Measurements from ENCODE around the gene PPP1R27. TPM values are rescaled to one million over a fixed set of nuclear protein-coding genes. Genes with fewer than 3 reads are reported as not detected.

Gene PPP1R27
- polyA plus RNA-seq, 1 donor (not counting 4 experiments of a cell fraction or from before 2014, with no cell fraction given) = 0.12 TPM

GRCh38 chr17:81870981-81871386, 36.1 kb upstream of the PPP1R27 start, which contains the start of gene ARHGDIA:
TSS of gene ARHGDIA (minus strand) at chr17:81871337. CDS start at chr17:81869930, 1,407 bp downstream.
- Histone ChIP-seq H3K9ac (ENCODE audit: control insufficient read depth, extremely low read depth, insufficient read depth, low read length) (peak within 1 kb of the TSS; percentile 97), H3K36me3 (ENCODE audit: control insufficient read depth in 2 of 2, extremely low read depth in 1 of 2, insufficient read depth in 2 of 2, low read length in 2 of 2) (peaks cover 6 to 16% of the 10 kb centered on the region in 2 experiments), H3K9me3 (ENCODE audit: control insufficient read depth, low read depth, low read length) (no peaks in the 10 kb centered on the region), H3K9me1 (ENCODE audit: control insufficient read depth, extremely low read depth, insufficient read depth, low read length) (peaks cover 3% of the 10 kb centered on the region), H3K27me3 (ENCODE audit: control insufficient read depth, extremely low read depth, insufficient read depth, low read length) (no peaks in the 10 kb centered on the region), H3K27ac (ENCODE audit: control insufficient read depth, insufficient read depth, low read length) (peak within 1 kb of the TSS; percentile 94), H3K79me2 (ENCODE audit: control insufficient read depth, insufficient read depth, low read length) (peaks cover 27% of the 10 kb centered on the region), H3K4me3 (ENCODE audit: control insufficient read depth in 2 of 3, extremely low read depth in 1 of 3, insufficient read depth in 2 of 3, low read depth in 1 of 3, low read length in 3 of 3) (peak within 1 kb of the TSS; percentile 79 to 94 (median 91)), H3K4me1 (ENCODE audit: control insufficient read depth, extremely low read depth, insufficient read depth, low read length) (peaks cover 30% of the 10 kb centered on the region), H2AFZ (ENCODE audit: control insufficient read depth, low read length) (peak within 1 kb of the TSS; percentile 88), H4K20me1 (ENCODE audit: control insufficient read depth, extremely low read depth, insufficient read depth, low read length) (peaks cover 8% of the 10 kb centered on the region), H3K4me2 (ENCODE audit: control insufficient read depth, extremely low read depth, insufficient read depth, low read depth, low read length) (peak within 1 kb of the TSS; percentile 94)
- DNase-seq (ENCODE audit: low read depth, low spot score) (no peak), FAIRE-seq (no peak)
- dilution Hi-C loops (cut with MboI; ENCODE audit: extremely low pct_ligation_motif_present, low sequenced_read_pairs) = no loop called here
- TF ChIP-seq EZH2 (IDR thresholded peaks at IDR 0.05; ENCODE audit: low read length) (no peak), CTCF (optimal IDR thresholded peaks at IDR 0.05 in 1 of 3, IDR thresholded peaks at IDR 0.05 in 1 of 3, conservative IDR thresholded peaks at IDR 0.05 in 1 of 3; ENCODE audit: extremely low read depth in 1 of 3, insufficient read depth in 2 of 3, low read length in 3 of 3) (no peak)

- no peak overlapping the region for H2AFZ ChIP-seq (ENCODE audit: control insufficient read depth, low read length)
- FAIRE-seq = no peak
- H3K36me3 ChIP-seq (ENCODE audit: control insufficient read depth in 2 of 2, extremely low read depth in 1 of 2, insufficient read depth in 2 of 2, low read length in 2 of 2) = peaks cover 12 to 16% of the 10 kb centered on the region in 2 experiments
Measured at GRCh38 chr17:81870131-81870980, 35.5 kb upstream of the PPP1R27 start.

More at GRCh38 chr17:81870131-81870980, 35.5 kb upstream of the PPP1R27 start:
- peak overlapping the region; percentile 94 for H3K4me2 ChIP-seq (ENCODE audit: control insufficient read depth, extremely low read depth, insufficient read depth, low read depth, low read length)
- H3K9me1 ChIP-seq (ENCODE audit: control insufficient read depth, extremely low read depth, insufficient read depth, low read length) = peaks cover 3% of the 10 kb centered on the region
- H4K20me1 ChIP-seq (ENCODE audit: control insufficient read depth, extremely low read depth, insufficient read depth, low read length) = peaks cover 10% of the 10 kb centered on the region
- dilution Hi-C loops (cut with MboI; ENCODE audit: extremely low pct_ligation_motif_present, low sequenced_read_pairs) = no loop called here
- no peaks in the 10 kb centered on the region for H3K27me3 ChIP-seq (ENCODE audit: control insufficient read depth, extremely low read depth, insufficient read depth, low read length)
- H3K79me2 ChIP-seq (ENCODE audit: control insufficient read depth, insufficient read depth, low read length) = peaks cover 28% of the 10 kb centered on the region
- no peak for DNase-seq (ENCODE audit: low read depth, low spot score)
- H3K9me3 ChIP-seq (ENCODE audit: control insufficient read depth, low read depth, low read length) = no peaks in the 10 kb centered on the region
- H3K27ac ChIP-seq (ENCODE audit: control insufficient read depth, insufficient read depth, low read length) = peak overlapping the region; percentile 88
- H3K4me1 ChIP-seq (ENCODE audit: control insufficient read depth, extremely low read depth, insufficient read depth, low read length) = peaks cover 30% of the 10 kb centered on the region
- H3K4me3 ChIP-seq (ENCODE audit: control insufficient read depth in 2 of 3, extremely low read depth in 1 of 3, insufficient read depth in 2 of 3, low read depth in 1 of 3, low read length in 3 of 3) = peak overlapping the region; percentile 79 to 94 (median 91)
- H3K9ac ChIP-seq (ENCODE audit: control insufficient read depth, extremely low read depth, insufficient read depth, low read length) = peak overlapping the region; percentile 94
- TF ChIP-seq CTCF (optimal IDR thresholded peaks at IDR 0.05 in 1 of 3, IDR thresholded peaks at IDR 0.05 in 1 of 3, conservative IDR thresholded peaks at IDR 0.05 in 1 of 3; ENCODE audit: extremely low read depth in 1 of 3, insufficient read depth in 2 of 3, low read length in 3 of 3) = no peak
- TF ChIP-seq EZH2 (IDR thresholded peaks at IDR 0.05; ENCODE audit: low read length) = no peak

All from keratinocyte (primary cell).